HG02623 (cell line): ENCODE measurements around the gene ENPP3.
"Not testable (repeated sequence)": the region's sequence is repeated elsewhere in the genome, so short reads cannot be mapped to it uniquely, and the experiment has no call there.

Source experiments
- ATAC-seq: cut with Tn5 transposase; IDR thresholded peaks from one replicate; pipeline ENCODE4 v1.9.1; 2021; ENCODE audit warnings: moderate library complexity; ENCODE audit not compliant: unreplicated experiment

The ENPP3 gene

DNA sequence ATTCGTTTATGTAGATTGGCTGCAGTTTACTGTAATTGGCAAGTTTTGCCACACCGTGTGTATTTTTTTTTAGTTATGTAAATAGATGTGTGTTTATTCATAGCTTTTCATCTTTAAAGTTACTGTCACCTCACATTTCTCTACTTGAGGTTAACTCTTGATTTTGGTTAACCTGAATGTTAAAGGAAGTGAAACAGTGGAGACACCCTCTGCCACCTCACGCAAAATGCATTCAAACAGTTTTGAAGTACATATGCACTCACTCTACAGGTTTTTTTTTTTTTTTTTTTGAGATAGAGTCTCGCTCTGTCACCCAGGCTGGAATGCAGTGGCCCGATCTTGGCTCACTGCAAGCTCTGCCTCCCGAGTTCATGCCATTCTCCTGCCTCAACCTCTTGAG is 46.4 kb downstream of the ENPP3 start:
- ATAC-seq: peak; percentile 75

DNA sequence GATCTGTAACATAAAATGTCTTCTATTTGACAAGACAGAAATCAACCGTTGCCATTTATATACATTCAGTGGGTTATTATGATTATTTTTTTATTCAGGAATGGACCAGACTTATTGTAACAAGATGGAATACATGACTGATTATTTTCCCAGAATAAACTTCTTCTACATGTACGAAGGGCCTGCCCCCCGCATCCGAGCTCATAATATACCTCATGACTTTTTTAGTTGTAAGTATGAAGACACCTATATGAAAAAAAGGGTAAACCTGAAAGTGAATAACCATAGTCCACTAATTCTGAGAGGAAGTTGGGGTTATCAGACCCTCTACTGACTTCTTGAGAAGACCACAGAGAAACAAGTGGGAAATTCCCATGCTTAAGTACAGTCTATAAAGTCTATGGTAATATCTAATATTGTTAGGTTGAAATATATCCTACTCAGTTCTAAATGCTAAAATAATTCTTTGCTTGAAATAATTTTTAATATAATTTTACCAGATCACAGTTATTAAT is 48.2 kb downstream of the ENPP3 start:
- ATAC-seq: peak; percentile 60

DNA sequence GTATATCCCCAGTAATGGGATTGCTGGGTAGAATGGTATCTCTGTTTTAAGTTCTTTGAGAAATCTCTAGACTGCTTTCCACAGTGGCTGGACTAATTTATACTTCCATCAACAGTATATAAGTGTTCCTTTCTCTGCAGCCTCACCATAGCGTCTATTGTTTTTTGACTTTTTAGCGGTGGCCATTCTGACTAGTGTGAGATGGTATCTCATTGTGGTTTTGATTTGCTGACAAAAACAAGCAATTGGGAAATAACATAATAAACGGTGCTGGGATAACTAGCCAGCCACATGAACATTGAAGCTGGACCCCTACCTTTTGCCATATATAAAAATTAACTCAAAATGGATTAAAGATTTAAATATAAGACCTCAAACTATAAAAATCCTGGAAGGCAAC is 49.9 kb downstream of the ENPP3 start:
- no peak for ATAC-seq

DNA sequence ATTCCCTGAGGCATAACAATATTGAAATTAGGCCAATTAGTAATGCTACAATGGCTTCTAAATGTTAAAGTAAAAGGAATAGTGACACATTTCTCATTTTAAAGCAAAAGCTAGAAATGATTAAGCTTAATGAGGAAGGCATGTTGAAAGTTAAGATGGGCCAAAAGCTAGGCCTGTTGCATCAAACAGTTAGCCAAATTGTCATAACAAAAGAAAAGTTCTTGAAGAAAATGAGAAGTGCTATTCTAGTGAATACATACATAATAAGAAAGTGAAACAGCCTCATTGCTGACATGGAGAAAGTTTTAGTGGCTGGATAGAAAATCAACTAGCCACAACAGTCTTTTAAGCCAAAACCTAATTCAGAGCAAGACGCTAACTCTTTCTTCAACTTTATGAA is 51.2 kb downstream of the ENPP3 start:
- peak; percentile 60 for ATAC-seq

DNA sequence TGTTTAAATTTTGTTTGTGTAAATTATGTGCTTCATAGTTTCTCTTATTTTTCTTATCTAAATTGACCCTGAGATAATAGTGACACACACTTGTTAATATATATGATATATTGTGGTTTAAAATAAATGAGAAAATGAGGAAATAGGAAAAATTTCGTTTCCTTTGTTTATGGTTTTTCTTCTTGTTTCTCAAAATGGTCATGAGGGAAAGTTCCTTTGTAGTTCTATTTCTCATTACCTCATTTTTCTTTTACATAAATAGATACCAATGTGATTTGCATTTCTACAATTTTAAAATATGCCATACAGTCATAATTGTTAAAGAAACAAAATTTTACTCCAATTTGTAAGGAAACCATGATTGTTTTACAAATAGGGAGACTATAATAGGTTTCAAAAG is 54.9 kb downstream of the ENPP3 start:
- ATAC-seq: no peak

DNA sequence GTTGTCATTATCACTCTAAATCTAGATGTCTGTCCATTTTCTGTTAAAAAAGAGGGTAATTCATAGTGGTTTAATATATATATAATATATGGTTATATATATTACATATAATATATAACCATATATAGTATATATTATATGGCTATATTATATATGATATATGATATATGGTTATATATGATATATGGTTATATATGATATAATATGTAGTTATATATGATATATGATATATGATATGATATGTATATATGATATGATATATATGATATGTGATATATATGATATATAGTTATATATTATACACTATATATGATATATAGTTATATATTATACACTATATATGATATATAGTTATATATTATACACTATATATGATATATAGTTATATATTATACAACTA is 55.5 kb downstream of the ENPP3 start:
- no peak for ATAC-seq

DNA sequence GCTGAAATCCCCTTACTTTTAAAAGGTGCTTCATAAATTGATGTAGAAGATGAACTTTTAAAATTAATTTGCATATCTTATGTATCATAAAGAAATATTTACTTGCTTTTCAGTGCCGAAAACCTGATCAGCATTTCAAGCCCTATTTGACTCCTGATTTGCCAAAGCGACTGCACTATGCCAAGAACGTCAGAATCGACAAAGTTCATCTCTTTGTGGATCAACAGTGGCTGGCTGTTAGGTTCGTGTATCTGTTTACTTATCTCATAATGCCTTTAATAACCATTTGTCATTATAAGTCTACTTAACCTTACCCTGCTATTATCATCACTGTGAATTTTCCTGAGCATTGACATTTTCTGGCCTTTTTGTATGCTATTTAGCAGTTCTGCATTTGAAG is 56.3 kb downstream of the ENPP3 start:
- no peak for ATAC-seq

DNA sequence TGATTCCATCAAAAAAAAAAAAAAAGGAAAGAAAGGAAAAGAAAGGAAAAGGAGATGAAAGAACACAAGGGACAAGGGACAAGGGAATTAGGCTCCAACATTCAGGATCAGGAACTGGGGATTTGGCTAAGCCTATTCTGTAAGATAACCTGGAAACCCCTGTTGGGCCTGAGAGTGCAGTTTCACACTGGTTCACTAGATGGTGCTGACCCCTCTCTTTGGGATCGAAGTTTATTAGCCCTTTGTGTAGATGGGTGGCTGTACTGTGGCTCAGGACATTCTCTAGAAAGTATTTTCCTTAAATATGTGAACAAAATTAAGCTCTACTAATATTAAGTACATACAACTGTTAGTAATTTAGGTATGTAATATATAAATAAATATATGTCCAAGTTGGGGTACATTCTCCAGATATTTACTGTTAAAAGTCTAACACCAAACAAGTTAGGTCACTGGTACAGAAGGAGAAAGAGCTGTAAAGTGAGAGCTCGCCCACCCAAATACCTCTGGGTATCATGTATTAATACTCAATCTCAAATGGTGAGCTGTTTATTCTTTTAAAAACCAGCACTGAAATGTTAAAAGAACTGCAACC is 57.8 kb downstream of the ENPP3 start:
- peak; percentile 87 for ATAC-seq

DNA sequence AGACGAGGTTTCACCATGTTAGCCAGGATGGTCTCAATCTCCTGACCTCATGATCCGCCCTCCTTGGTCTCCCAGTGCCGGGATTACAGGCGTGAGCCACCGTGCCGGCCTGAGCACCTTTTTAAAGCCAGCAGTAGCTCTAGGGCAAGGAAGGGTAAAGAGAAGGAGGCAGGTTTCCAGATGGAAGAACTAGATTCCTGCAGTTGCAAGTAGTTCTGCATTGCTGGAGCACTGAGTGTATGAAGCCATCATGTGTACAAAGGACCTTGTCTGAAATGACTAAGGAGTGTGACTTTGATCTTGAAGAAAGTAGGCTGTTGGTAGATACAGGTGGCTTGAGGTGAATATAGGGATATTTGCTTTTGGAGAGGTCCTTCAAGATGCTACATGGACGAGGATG is 59.9 kb downstream of the ENPP3 start:
- ATAC-seq: no peak

DNA sequence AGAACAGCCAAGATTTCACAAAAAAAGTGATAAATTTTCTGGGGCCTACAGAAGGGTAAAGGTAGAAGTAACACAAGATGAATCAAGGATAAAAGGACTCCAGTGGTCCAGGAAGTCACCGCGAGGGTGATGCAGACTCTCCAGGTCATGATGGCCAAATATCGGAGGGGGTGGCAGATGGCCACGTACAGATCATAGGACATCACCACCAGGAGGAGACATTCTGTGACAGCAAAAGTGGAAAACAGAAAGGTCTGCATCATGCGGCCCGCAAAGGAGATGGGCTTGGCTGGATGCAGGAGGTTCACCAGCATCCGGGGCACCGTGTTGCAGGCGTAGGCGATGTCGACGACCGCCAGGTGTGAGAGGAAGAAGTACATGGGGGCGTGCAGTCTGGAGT is 63.7 kb downstream of the ENPP3 start:
- not testable (repeated sequence) for ATAC-seq

DNA sequence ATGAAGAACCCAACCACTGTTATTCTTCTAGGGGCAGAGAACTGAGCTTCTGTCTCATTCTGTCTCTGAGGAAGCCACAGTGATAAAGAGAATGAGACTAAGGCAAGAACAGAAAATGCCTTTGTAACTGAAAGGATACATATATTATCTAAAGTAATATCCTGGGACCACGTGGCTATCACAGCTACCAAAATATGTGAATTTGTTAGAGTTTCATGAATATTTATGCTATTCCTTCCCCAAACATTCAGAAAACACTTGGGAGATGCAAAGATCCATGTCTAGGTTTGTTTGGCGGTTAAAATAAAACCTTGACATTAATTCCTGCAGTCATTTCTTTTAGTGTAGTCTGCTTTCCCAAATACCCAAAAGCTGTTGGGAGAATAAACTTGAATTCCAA is 66.8 kb downstream of the ENPP3 start:
- not testable (repeated sequence) for ATAC-seq

DNA sequence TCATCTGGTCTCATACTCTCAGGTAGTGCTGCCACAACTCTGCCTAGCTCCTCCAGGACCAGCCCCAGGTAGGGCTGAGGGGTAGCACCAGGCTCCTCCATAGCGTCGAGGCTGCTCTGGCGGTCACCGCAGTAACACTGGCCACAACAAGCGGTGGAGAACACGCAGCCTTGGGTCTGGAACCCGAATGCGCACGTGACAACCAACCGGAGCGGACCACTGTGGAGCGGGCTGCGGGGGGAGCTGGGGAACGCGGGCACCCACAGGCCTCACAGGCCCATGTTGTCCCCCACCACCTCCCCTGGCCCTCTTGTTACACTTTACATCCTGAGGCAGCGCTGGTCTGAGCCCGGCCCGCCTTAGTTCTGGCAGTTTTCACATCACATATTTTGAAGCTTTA is 73.8 kb downstream of the ENPP3 start, which contains the start of gene CTAGE9:
CTAGE9 (minus strand) TSS at position 101 of the 400 bp plus-strand sequence; CDS start at position 101, 0 bp downstream.
- not testable (repeated sequence) for ATAC-seq

DNA sequence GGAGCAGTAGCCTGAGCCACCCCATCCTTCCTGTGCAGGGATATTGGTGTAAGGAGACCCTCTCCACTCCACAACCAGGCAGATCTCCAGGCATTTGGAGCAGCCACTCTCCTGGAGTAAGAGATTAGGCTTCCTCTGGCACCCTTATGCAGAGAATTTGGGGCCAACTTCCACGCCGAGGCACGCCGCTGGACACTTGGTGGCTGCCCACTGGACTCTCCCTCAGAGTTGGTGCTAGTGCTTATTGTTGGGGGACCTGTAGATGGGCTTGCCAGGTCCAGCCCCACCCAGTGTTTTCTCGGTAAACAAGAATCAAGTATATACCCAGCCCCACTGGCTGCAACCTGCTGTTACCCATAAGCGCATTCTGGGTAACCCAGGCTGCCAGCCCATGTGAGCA is 78.5 kb downstream of the ENPP3 start:
- peak; percentile 50 for ATAC-seq

DNA sequence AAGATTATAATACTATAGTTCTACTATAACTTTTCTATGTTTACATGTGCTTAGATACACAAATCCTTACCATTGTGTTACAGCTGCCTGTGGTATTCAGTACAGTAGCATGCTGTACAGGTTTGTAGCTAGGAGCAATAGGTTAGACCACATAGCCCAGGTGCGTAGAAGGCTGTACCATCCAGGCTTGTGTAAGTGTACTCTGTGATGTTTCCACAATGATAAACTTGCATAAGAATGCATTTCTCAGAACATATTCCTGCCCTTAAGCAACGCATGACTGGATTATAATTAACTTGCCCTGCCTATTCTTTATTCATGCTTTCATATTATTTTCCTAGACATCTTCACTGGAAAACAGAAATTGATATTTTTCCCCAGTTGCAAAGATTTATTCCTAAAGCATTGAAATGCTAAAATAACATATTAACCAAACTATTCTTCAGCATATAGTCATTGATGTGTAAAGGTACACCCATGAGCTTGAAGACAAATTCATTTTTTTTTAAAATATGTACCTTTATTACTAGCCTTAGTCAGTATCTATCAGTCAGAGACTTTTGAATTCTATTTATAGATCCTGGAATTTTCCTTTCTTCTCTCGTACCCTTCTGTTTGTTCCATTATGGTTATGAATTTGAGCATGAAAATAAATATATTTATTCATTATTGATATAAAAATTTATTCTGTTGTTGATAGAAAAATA is 80.9 kb downstream of the ENPP3 start:
- ATAC-seq: no peak

DNA sequence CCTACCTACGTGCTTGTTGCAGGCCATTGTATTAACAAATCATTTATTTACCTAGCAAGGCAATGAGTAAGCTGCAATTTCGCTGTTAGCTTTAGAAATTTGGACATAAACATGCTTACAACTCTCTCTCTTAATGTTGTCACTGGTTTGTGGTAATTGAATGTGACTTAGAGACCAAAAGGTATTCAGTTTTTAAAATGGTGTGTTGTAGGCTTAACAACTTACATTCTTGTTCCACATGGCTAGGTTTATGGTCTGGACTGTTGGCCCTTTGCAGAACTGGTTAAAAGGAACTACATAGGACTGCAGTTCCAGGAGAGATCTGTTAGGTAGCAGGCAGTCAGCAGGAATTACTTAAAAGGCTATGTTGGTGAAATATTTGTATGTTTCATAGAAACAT is 84.1 kb downstream of the ENPP3 start:
- ATAC-seq: no peak

DNA sequence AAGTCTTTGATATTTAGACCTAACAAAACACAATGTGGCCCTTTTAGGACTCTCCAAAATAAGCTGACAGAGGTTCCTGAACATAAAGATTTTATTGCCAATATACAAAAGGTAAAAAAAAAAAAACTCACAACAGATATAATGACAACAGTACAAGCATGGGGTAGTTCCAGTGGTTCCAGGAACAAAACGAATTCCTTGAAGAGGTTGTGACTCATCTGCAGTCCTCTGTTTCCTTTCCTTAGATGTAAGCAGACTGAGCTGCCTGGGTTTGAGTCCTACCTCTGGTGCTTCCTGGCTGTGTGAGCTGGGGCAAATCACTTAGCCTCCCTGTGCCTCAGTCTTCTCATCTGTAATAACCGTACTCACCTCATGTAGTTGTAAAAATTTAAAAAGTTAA is 87.0 kb downstream of the ENPP3 start:
- no peak for ATAC-seq

DNA sequence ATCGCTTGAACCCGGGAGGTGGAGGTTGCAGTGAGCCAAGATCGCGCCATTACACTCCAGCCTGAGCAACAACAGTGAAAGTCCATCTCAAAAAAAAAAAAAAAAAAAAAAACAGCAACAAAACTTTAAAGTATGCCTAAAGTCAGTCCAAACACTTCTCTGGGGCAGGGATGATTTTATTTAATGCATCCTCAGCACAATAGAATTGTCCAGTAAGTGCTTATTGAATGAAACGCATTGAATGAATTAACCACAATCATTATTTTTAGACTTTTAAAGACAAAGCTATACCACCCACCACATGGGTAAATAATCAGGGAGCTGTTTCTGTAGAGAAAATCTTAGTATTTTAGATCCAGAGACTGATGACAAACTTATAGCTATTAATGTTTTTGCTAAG is 90.4 kb downstream of the ENPP3 start:
- no peak for ATAC-seq

DNA sequence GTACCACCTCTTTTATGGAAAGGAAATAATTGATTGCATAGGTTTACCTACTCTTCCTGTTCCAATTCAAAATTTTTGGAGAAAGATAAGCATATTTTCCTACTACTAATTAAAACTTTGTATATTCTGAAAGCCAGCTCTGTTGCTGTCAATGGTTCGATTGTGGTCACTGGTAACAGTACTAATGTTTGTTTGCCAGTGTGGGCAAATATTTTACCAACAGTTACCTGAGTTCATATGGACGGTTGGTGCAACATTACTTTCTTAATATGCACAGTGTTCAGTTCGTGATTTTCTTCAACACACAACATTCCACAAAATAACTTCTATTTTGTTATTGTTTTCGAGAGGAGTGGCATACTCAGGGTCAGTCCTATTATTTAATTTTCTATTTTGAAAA is 90.8 kb downstream of the ENPP3 start:
- no peak for ATAC-seq

DNA sequence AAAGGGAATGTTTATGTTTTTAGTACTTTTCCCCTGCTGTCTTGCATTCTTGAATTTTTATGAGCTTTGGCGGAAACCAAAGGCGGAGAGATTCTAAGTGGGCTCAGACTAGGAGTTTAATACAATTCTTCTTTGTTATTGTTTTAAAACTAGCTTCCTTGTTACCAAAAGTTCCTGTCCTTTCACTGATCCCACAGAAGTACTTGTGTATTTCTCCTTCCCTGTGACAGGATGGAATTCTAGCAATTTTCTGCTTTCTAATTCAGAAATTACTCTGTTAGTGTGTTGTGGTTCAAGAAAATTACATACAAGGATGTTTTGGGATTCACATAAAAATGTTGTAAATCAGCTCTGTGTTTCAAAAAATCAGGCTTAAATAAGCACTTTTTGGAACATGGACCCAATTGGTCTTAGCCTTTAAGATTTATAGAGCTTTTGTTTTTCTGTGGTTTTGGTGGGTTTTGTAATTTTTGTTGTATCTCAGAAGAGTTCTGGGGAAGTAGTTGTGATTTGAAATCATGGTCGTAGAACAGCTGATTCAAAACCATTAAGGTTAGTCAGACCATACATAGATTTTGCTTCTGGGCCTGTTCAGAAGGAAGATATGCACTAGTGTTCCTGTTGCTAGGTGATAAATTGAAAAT is 91.3 kb downstream of the ENPP3 start:
- no peak for ATAC-seq

DNA sequence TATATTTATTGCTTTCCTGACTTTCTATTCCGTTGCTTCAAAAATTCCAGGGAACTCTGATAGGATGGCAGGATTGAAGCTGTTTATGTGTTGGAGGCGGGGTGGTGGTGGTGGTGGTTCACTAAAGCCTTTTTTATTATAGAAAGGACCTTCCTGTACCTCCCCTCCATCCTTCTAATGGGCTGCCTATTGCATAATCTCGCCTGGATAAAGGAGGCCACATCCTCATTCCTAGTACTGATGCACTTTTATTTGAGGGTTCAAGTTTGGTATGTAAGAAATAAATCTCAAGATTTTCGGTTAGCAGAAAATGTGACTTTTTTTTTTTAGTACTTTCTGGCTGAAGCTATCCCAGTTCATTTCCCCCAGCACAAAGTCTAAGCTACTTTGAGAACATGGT is 92.4 kb downstream of the ENPP3 start:
- no peak for ATAC-seq

DNA sequence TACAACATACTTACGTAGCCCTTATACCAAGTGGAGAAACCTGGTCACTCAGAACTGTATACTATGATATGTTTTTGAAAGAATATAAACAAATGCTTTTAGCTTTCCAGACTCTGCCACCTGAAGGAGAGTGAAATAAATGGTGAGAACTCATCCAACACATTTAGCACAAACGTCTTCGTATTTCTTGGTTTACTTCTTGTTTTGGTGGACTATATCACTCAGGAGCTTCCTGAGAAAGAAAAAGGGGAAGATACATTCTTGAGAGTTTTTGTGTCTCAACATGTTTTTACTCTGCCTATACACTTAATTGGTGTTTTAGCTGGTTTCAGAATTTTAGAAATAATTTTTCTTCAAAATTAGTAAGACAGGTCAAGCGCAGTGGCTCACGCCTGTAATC is 93.2 kb downstream of the ENPP3 start:
- no peak for ATAC-seq

DNA sequence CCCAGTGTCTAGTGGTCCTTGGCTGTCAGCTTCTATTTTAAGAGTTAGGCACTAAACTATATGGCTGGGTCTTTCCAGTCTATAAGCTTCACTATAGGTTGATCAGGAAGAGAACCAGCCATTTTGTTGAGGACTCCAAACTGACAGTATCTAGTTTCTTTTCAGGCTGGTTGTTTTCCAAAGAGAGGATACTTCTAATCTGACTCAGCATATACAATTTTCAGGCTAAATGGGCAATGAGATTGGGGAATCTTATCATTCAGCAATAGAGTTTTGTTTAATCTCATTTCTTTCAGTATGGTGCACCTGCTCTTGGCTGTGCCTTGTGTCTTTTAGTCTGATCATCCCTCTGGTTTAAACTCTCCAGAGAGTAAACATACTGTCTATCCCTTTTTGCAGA is 94.1 kb downstream of the ENPP3 start:
- ATAC-seq: no peak
